ENCODE results near the gene TMEM130. TPM values are rescaled to one million over a fixed set of nuclear protein-coding genes. Genes with fewer than 3 reads are reported as not detected.
A peak's percentile ranks its signal among the peaks of the same experiment; 100 is the strongest.

The TMEM130 gene
- total and polyA plus RNA-seq, 10 of the 15 experiments (the other 5 are each of a cell fraction or from before 2014, with no cell fraction given) = 0.04 to 0.15 (median 0.11) TPM; not detected in 7

DNA sequence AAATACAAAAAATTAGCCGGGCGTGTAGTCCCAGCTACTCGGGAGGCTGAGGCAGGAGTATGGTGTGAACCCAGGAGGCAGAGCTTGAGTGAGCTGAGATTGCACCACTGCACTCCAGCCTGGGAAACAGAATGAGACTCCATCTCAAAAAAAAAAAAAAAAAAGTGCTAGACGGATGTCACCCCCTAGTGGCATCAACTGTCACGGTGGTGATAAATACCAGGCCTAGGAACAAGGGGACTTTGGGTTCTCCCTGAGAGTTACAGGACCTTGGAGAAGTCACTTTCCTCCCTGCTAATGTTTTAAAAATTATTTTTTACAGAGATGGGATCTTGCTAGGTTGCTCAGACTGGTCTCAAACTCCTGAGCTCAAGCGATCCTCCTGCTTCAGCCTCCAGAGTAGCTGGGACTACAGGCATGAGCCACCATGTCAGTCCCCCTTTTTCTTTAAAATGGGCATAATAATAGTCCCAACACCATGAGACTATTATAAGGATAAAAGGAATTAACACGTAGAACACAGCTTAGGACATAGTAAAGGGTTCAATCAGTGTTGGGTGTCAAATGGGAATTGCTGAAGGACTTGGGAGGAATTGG lies 2.6 kb upstream of the TMEM130 start (continued):
- TF ChIP-seq, protein P1, sequence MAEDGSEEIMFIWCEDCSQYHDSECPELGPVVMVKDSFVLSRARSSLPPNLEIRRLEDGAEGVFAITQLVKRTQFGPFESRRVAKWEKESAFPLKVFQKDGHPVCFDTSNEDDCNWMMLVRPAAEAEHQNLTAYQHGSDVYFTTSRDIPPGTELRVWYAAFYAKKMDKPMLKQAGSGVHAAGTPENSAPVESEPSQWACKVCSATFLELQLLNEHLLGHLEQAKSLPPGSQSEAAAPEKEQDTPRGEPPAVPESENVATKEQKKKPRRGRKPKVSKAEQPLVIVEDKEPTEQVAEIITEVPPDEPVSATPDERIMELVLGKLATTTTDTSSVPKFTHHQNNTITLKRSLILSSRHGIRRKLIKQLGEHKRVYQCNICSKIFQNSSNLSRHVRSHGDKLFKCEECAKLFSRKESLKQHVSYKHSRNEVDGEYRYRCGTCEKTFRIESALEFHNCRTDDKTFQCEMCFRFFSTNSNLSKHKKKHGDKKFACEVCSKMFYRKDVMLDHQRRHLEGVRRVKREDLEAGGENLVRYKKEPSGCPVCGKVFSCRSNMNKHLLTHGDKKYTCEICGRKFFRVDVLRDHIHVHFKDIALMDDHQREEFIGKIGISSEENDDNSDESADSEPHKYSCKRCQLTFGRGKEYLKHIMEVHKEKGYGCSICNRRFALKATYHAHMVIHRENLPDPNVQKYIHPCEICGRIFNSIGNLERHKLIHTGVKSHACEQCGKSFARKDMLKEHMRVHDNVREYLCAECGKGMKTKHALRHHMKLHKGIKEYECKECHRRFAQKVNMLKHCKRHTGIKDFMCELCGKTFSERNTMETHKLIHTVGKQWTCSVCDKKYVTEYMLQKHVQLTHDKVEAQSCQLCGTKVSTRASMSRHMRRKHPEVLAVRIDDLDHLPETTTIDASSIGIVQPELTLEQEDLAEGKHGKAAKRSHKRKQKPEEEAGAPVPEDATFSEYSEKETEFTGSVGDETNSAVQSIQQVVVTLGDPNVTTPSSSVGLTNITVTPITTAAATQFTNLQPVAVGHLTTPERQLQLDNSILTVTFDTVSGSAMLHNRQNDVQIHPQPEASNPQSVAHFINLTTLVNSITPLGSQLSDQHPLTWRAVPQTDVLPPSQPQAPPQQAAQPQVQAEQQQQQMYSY (CRISPR knock-in tag; IDR thresholded peaks at IDR 0.05) = no peak
- no peak for TF ChIP-seq NFYB (IDR thresholded peaks at IDR 0.05; ENCODE audit: insufficient read depth, low read depth, low read length)
- TF ChIP-seq IKZF2 (IDR thresholded peaks at IDR 0.05) = no peak
- no peak for TF ChIP-seq BCL3 (IDR thresholded peaks at IDR 0.05; ENCODE audit: borderline replicate concordance, insufficient read depth, low read depth, low read length, poor library complexity, severe bottlenecking)
- peak; percentile 45; the same call in 1 of the 2 replicates for TF ChIP-seq PKNOX1 (IDR thresholded peaks at IDR 0.05)

Measured in GM12878 (cell line).